HL-60 (cell line): ENCODE data around the gene DPP6.

ENCODE experiments used
- CTCF ChIP-seq: IDR thresholded peaks from one replicate; pipeline ENCODE4 v1.5.1; 2011; ENCODE audit warnings: low read length, control low read depth, inconsistent platforms; ENCODE audit not compliant: insufficient read depth
- POLR2AphosphoS5 ChIP-seq: IDR thresholded peaks from 2 replicates; pipeline ENCODE4 v1.6.1; 2012; ENCODE audit warnings: low read depth

- TF ChIP-seq CTCF (no peak), POLR2AphosphoS5 (no peak)
Measured at GRCh38 chr7:154857240-154857639, 805.0 kb downstream of the DPP6 start.
